Measurements from ENCODE around the gene ERBB2. TPM values are rescaled to one million over a fixed set of nuclear protein-coding genes. Genes with fewer than 3 reads are reported as not detected.

Gene ERBB2
- total and polyA plus RNA-seq, 2 of the 13 experiments (the other 11 are each of a cell fraction or from before 2014, with no cell fraction given) = 57.7 to 64.1 TPM

DNA sequence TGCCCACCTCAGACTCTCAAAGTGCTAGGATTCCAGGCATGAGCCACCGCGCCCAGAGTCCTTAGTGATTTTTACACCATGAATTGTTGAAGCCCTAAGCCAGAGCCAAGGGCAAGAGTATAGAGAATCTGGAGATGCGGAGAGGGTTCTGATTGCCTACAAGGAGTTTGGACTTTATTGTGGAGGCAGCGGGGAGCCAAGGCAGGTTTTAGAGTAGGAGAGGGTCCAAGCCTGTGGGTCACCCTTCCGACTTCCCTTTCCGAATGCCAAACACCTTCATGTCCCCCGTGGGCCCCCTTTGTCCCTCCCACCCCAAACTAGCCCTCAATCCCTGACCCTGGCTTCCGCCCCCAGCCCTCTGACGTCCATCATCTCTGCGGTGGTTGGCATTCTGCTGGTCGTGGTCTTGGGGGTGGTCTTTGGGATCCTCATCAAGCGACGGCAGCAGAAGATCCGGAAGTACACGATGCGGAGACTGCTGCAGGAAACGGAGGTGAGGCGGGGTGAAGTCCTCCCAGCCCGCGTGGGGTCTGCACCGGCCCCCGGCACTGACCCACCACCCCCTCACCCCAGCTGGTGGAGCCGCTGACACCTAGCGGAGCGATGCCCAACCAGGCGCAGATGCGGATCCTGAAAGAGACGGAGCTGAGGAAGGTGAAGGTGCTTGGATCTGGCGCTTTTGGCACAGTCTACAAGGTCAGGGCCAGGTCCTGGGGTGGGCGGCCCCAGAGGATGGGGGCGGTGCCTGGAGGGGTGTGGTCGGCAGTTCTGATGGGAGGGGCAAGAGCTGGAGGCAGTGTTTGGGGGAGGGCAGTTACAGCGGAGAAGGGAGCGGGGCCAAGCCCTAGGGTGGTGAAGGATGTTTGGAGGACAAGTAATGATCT, 23.3 kb downstream of the ERBB2 start:
- BruUV-seq (replicated peaks) = no TSS peak
- H3K9me3 ChIP-seq (ENCODE audit: low read length) = no peaks in the 10 kb centered on the region
- no peaks in the 10 kb centered on the region for H3K27me3 ChIP-seq (ENCODE audit: control insufficient read depth in 1 of 2, insufficient read depth in 2 of 2, low read length in 2 of 2)
- no peak overlapping the region for H3K4me3 ChIP-seq (replicated peaks in 1 of 3; ENCODE audit: insufficient read depth in 1 of 3, low read depth in 2 of 3, low read length in 3 of 3)
- FAIRE-seq = no peak
- CTCF ChIA-PET (ENCODE audit: low intra/inter-chr PET ratio, low total read pairs) = no interaction called here
- no peak for ATAC-seq
- H3K36me3 ChIP-seq (replicated peaks in 1 of 2; ENCODE audit: control insufficient read depth in 1 of 2, insufficient read depth in 2 of 2, low read length in 2 of 2) = peaks cover 22 to 67% of the 10 kb centered on the region in 2 experiments
- intact Hi-C loops (cut with micrococcal nuclease; ENCODE audit: unreplicated experiment) (no loop called here), in situ Hi-C loops (cut with HindIII; ENCODE audit: extremely low pct_ligation_motif_present, low pct_unique_long_range_greater_than_20kb) (no loop called here)
- no peaks in the 10 kb centered on the region for H3K79me2 ChIP-seq (ENCODE audit: insufficient read depth, low read length)
- POLR2A ChIA-PET = interaction anchor here (1.0 to 1.7 kb wide), 4 partner anchors 20 to 35 kb away, joined by 3 to 5 read pairs (median 3); partner anchors contain the start of gene PGAP3
- no peak overlapping the region for H3K9ac ChIP-seq (ENCODE audit: insufficient read depth, low read depth, low read length)
- H3K4me1 ChIP-seq (ENCODE audit: insufficient read depth, low read length) = no peaks in the 10 kb centered on the region
- 95% methylated on average over 34 of the region's 34 CpGs for WGBS (ENCODE audit: low lambda C conversion rate)
- no peak overlapping the region for H2AFZ ChIP-seq (ENCODE audit: low read length)
- H4K20me1 ChIP-seq (ENCODE audit: insufficient read depth, low read length) = no peaks in the 10 kb centered on the region
- H3K4me2 ChIP-seq (ENCODE audit: low read depth, low read length) = no peak overlapping the region
- no peak overlapping the region for H3K27ac ChIP-seq (ENCODE audit: extremely low read length, insufficient read depth, low read length)
- no peak for DNase-seq (ENCODE audit: low spot score)
- TF ChIP-seq REL (CRISPR knock-in tag; conservative IDR thresholded peaks at IDR 0.05) (no peak), ZNF263 (CRISPR knock-in tag; IDR thresholded peaks at IDR 0.05) (no peak), AGO2 (optimal IDR thresholded peaks at IDR 0.05; ENCODE audit: low read depth, low read length) (peak; percentile 87), BORCS8-MEF2B (CRISPR knock-in tag; IDR thresholded peaks at IDR 0.05) (0 out of 2 replicates have a peak, but pooled peaks have one; percentile 37)
- TF ChIP-seq, protein P1, sequence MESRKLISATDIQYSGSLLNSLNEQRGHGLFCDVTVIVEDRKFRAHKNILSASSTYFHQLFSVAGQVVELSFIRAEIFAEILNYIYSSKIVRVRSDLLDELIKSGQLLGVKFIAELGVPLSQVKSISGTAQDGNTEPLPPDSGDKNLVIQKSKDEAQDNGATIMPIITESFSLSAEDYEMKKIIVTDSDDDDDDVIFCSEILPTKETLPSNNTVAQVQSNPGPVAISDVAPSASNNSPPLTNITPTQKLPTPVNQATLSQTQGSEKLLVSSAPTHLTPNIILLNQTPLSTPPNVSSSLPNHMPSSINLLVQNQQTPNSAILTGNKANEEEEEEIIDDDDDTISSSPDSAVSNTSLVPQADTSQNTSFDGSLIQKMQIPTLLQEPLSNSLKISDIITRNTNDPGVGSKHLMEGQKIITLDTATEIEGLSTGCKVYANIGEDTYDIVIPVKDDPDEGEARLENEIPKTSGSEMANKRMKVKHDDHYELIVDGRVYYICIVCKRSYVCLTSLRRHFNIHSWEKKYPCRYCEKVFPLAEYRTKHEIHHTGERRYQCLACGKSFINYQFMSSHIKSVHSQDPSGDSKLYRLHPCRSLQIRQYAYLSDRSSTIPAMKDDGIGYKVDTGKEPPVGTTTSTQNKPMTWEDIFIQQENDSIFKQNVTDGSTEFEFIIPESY (CRISPR knock-in tag; IDR thresholded peaks at IDR 0.05) = 0 out of 2 replicates have a peak, but pooled peaks have one; percentile 7
